ENCODE measurements around the gene CEP162. TPM values are rescaled to one million over a fixed set of nuclear protein-coding genes. Genes with fewer than 3 reads are reported as not detected.

CEP162 gene
- total and polyA plus RNA-seq, 2 of the 8 experiments (the other 6 are each of a cell fraction or from before 2014, with no cell fraction given) = 1.3 to 10.6 TPM

DNA sequence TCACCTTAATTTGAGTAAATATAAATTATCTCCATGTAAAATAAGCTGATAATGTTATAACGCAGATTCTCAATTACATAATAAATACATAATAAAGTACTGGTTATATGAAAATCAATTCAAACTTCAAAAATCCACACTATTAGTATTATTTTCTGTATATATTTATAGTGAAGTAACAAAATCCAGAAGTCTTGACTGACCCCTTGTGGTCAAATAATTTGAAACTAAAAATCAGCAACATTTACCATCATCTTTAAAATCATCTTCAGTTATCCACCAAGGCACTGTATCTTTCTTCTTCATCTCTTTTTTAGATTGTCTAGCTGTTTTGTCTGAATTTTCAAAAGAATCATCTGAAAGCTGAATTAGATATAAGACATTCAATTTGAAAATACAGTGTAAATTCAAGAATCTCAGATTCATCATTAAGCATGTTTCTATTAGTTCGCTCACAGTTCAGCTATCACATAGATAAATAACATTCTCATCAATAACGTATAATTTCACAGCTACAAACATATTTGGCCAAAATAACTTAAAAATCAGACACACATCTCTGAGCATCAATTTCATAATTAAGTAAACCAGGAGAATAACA, 6.5 kb downstream of the CEP162 start:
- Histone ChIP-seq H2BK120ac (replicated peaks; ENCODE audit: low read depth, low read length) (no peak overlapping the region), H2BK15ac (ENCODE audit: low read length) (no peak overlapping the region), H3K23me2 (ENCODE audit: low read depth, low read length) (no peaks in the 10 kb centered on the region; the same call in 1 of the 2 replicates), H2BK20ac (ENCODE audit: low read length) (no peak overlapping the region), H3K79me1 (ENCODE audit: low read depth, low read length) (no peaks in the 10 kb centered on the region), H2BK5ac (ENCODE audit: low read depth, low read length) (no peak overlapping the region), H3K14ac (ENCODE audit: insufficient read length) (no peak overlapping the region), H3K27me3 (replicated peaks in 1 of 4; ENCODE audit: control insufficient read depth in 3 of 4, extremely low read depth in 1 of 4, insufficient read depth in 3 of 4, low read length in 3 of 4) (no peaks in the 10 kb centered on the region), H3K18ac (ENCODE audit: extremely low read depth, low read length) (no peak overlapping the region), H3K4me3 (ENCODE audit: extremely low read depth in 1 of 4, insufficient read depth in 2 of 4, low read depth in 3 of 4, low read length in 4 of 4) (no peak overlapping the region), H2BK12ac (ENCODE audit: low read depth, low read length) (no peak overlapping the region), H4K91ac (replicated peaks; ENCODE audit: insufficient read length, low read length) (no peak overlapping the region), H4K20me1 (replicated peaks in 1 of 2; ENCODE audit: control insufficient read depth in 1 of 2, insufficient read depth in 2 of 2, low read length in 2 of 2) (no peaks in the 10 kb centered on the region), H4K8ac (ENCODE audit: extremely low read depth, insufficient read depth, low read length) (no peak overlapping the region), H2AFZ (ENCODE audit: low read length) (no peak overlapping the region), H3K56ac (replicated peaks; ENCODE audit: insufficient read length, low read depth, low read length) (no peak overlapping the region), H4K5ac (ENCODE audit: insufficient read length, low read depth, low read length) (no peak overlapping the region), H3K27ac (ENCODE audit: low read depth, low read length) (no peak overlapping the region), H2AK5ac (ENCODE audit: low read depth, low read length) (no peak overlapping the region), H3K4me2 (ENCODE audit: insufficient read depth in 1 of 2, low read depth in 2 of 2, low read length in 2 of 2) (no peak overlapping the region), H3K9ac (replicated peaks in 1 of 4; ENCODE audit: extremely low read depth in 1 of 4, low read depth in 3 of 4, low read length in 3 of 4) (no peak overlapping the region), H3K36me3 (ENCODE audit: control insufficient read depth in 2 of 4, insufficient read depth in 4 of 4, low read length in 3 of 4) (no peaks in the 10 kb centered on the region), H3K4me1 (replicated peaks in 1 of 4; ENCODE audit: control insufficient read depth in 3 of 4, insufficient read depth in 4 of 4, low read length in 3 of 4) (peaks cover 0 to 4% (median 0%) of the 10 kb centered on the region in 4 experiments; a peak in 1 of 7 replicates), H3K79me2 (ENCODE audit: control insufficient read depth in 1 of 2, insufficient read depth in 2 of 2, low read length in 2 of 2) (no peaks in the 10 kb centered on the region), H3K23ac (ENCODE audit: insufficient read length) (no peak overlapping the region), H3K4ac (replicated peaks; ENCODE audit: insufficient read length, low read depth, low read length) (no peak overlapping the region), H3K9me3 (ENCODE audit: insufficient read depth in 2 of 2, low read depth in 1 of 2, low read length in 1 of 2) (no peaks in the 10 kb centered on the region)
- ChIA-PET CTCF (ENCODE audit: partially characterized antibody) (interaction anchor here (0.5 to 4.6 kb wide), 12 partner anchors 9 to 998 kb away, joined by 3 to 22 read pairs (median 4); partner anchors contain the start of gene CYB5R4), POLR2A (ENCODE audit: partially characterized antibody) (no interaction called here)
- WGBS, 2 experiments (ENCODE audit: extremely low coverage in 1 of 2, insufficient coverage in 1 of 2, insufficient read length in 1 of 2, insufficient replicate concordance in 2 of 2, low coverage in 1 of 2, low lambda C conversion rate in 2 of 2, missing lambda C conversion rate in 1 of 2) = 80% methylated on average over 3 of the region's 3 CpGs; no CpG with 5 or more reads in 1 of the 2 experiments
- DNase-seq (ENCODE audit: low read depth in 1 of 2, low spot score in 2 of 2) = no peak
- TF ChIP-seq YY1 (IDR thresholded peaks at IDR 0.05; ENCODE audit: low read depth, low read length) (no peak), RAD21 (IDR thresholded peaks at IDR 0.05 in 1 of 2, conservative IDR thresholded peaks at IDR 0.05 in 1 of 2; ENCODE audit: low read depth in 2 of 2, low read length in 2 of 2) (peak; percentile 54 to 55)
- TF ChIP-seq, protein P1, sequence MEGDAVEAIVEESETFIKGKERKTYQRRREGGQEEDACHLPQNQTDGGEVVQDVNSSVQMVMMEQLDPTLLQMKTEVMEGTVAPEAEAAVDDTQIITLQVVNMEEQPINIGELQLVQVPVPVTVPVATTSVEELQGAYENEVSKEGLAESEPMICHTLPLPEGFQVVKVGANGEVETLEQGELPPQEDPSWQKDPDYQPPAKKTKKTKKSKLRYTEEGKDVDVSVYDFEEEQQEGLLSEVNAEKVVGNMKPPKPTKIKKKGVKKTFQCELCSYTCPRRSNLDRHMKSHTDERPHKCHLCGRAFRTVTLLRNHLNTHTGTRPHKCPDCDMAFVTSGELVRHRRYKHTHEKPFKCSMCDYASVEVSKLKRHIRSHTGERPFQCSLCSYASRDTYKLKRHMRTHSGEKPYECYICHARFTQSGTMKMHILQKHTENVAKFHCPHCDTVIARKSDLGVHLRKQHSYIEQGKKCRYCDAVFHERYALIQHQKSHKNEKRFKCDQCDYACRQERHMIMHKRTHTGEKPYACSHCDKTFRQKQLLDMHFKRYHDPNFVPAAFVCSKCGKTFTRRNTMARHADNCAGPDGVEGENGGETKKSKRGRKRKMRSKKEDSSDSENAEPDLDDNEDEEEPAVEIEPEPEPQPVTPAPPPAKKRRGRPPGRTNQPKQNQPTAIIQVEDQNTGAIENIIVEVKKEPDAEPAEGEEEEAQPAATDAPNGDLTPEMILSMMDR (IDR thresholded peaks at IDR 0.05; ENCODE audit: control extremely low read depth in 1 of 3, insufficient read depth in 1 of 3, low read depth in 1 of 3, low read length in 3 of 3) = peak in 2 of 3 experiments; percentile 10 to 20; a peak in 2 of 4 replicates
- FAIRE-seq = no peak

Measured in H1 (cell line).